GM19025 (cell line): ENCODE results near the gene ALCAM.

Experiments
- ATAC-seq: cut with Tn5 transposase; IDR thresholded peaks from one replicate; pipeline ENCODE4 v1.9.1; 2021; ENCODE audit warnings: mild to moderate bottlenecking, low read depth, moderate library complexity; ENCODE audit not compliant: unreplicated experiment

ALCAM gene

DNA sequence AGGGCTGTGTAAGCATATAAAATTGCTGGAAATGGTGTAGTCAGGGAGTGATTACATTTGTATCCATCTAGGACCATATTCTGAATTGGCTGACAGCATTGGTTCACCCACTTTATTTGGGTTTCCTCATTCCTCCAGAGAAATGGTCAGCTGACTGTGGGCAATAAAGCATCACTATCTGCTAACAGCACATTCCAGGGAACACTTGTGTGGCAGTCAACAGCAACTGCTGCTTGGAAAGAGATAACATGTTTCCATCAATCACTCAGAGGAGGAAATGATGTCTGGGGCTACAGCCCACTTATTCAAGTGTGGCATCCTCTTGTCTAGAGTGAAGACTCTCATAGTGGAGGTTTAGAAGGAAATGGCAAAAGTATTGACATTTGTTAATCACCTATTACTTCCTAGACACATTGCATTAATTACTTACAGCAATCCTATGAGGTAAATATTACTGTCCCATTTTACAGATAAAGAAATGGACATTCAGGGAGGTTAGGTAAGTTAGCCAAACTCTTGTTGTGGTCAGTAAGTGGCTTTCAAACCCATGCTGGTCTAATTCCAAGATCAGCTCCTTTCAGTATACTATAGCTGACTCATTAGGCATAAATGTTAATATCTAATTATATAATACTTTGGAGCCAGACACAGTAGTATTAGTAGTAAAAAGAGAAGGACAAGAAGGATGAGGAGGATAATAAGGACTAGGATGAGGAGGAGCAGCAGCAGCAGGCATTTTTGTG, 247.8 kb downstream of the ALCAM start:
- ATAC-seq = no peak

DNA sequence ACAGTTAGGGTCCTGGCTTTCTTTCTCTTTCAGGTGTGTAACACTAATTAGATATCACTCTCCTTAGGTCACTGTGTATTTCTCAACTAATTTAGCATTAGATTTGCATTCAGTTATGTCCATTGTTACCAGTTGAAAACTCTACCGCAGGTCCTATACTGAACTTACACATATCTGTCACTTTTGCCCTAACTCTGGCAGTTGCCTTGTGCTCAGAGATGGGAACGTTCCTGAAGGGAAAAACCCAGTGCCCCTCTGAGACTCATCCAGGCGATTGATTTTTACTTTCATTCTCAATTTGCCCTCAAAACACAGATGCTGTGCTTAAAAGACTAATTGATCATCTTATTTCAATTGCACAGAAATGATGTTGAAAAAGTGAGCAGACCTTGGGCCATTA, 249.1 kb downstream of the ALCAM start:
- ATAC-seq = no peak

DNA sequence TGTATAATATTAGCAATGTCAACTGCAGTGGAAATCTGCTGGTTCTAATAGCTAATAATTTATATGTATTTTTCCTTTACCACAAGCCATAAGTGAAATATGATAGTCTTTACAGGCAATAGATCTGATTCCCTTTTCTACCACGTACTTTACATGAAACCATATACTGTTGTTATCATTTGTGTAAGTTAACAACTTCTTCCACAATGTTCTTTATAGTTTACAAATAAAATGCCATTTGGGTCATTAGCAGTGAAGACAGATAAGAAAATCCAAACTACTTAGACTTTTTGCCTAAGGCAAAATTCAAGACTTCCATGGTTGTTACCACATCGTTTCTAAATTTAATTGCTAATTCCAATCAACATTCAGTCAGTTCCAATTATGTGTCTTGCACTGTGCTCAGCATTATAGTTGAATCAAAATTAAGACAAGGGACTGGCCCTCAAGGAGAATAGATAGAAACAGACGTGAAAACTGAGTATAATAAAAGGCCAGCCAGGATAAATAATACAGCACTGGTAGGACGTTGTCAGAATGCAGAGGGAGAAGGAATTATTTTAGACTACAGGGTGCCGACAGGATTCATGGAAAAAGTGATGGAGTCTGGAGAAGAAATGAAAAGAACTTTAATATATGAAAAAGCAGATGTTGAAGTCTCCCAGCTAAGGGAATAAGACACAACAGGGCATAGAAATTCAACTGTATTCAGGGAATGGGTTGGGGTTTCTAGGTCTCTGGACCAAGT, 249.8 kb downstream of the ALCAM start:
- ATAC-seq = no peak

DNA sequence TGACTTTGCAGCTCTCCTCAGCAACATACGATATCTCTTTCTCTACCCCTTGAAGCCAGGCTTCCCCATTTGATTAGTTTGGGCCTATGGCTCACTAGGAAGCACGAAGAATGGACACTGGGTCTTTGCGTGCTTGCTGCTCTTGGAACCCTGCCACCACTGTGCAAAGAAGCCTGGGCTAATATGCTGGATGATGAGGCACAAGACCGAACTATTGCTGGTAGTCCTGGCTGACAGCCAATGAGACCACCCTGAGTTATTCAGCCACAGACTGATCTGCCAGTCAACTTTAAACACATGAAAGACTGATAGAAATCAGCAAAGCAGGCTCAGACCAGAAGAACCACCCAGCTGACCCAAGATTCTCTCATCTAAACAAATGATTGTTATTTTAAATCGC, 251.8 kb downstream of the ALCAM start:
- ATAC-seq = no peak

DNA sequence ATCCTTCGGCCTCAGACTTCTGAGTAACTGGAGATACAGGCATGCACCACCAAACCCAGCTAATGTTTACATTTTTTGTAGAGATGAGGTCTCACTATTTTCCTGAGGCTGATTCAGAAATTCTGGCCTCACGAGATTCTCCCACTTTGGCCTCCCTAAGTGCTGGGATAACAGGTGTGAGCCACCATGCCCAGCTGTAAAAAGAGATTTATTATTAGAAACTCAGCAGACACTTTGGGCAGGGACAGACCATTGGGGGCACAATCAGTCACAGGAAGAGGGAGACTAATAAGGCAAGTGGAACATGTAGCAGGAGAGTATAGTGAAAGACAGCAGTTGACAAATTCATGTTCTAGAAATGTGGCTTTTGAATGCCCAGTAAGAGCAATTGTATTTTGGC, 252.9 kb downstream of the ALCAM start:
- no peak for ATAC-seq

DNA sequence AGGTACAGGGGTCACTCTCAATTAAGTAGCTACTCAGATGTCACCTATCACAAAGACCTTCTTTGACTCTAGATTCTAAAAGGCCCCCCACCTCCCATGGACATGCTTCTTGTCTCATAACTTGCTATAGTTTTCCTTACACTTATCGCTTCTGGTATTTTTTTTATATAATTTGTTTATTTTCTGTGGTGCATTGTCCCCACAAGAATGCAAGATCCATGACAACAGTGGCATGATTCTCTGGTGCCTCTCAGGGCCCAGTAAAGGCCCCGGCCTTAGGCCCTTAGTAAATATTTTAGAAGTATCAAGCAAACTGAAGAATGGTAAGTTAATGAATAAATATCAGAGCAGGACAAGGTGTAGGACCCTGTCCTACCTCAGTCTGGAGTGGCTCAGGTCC, 253.5 kb downstream of the ALCAM start:
- ATAC-seq = no peak

DNA sequence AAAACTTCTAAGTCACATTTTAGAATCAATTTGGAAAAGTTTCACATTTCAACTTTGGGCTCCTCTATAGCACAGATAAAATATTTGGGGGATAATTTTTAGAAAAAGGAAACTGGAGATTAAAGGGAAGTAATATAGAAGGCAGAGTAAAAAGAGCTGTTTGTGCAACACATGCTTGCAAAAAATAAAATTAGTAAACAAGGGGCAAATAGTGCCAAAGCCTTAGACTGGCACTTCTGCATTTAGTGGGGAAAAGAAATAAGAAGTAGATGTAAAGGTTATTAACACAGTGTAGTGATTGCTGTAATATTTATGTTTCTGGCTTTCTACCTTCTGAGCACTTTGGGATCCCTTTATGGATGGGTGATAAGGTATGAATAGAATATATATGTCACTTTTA, 255.5 kb downstream of the ALCAM start:
- ATAC-seq = no peak
